Measurements from ENCODE around the gene FBN3.
A peak's percentile ranks its signal among the peaks of the same experiment; 100 is the strongest.

Gene FBN3

DNA sequence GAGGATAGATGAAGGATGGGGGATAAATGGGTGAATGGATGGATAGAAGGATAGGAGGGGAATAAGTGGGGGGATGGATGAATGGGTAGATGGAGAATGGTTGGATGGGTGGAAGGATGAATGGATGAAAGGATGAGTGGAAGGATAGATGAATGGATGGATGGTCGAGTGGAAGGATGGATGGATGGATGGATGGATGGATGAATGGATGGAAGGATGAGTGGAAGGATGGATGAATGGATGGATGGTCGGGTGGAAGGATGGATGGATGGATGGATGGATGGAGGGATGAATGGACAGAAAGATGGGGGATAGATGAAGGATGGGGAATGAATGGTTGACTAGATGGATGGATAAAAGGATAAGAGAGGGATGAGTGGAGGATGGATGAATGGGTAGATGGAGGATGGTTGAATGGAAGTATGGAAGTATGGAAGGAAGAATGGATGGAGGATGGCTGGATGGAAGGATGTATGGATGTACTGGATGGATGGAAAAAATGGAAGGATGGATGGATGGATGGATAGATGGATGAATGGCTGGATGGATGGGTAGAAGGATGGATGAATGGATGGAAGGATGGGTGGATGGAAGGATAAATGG, 42.0 kb downstream of the FBN3 start:
- POLR2A ChIA-PET: no interaction called here
- H3K4me1 ChIP-seq (ENCODE audit: control insufficient read depth, insufficient read depth, low read length): no peaks in the 10 kb centered on the region

DNA sequence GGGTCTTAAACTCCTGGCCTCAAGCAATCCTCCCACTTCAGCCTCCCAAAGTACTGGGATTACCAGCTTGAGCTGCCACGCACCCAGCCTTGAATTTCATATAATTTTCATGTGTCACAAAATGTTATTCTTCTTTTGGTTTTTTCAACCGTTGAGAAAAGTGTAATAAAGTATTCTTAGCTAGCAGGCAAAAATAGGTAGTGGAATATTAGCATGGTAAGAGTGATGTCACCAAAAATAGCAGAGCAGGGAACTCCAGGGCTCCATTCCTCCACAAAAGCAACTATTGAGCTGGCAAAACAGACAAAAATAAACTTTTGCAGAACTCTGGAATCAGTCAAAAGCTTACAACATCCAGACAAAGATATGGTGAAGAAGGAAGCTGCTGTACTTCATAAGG, 43.9 kb downstream of the FBN3 start:
- CTCF ChIA-PET: interaction anchor here (1.2 kb wide), 1 partner anchor 103 kb away, joined by 3 read pairs; no protein-coding TSS in a partner anchor
- TF ChIP-seq, protein P1, sequence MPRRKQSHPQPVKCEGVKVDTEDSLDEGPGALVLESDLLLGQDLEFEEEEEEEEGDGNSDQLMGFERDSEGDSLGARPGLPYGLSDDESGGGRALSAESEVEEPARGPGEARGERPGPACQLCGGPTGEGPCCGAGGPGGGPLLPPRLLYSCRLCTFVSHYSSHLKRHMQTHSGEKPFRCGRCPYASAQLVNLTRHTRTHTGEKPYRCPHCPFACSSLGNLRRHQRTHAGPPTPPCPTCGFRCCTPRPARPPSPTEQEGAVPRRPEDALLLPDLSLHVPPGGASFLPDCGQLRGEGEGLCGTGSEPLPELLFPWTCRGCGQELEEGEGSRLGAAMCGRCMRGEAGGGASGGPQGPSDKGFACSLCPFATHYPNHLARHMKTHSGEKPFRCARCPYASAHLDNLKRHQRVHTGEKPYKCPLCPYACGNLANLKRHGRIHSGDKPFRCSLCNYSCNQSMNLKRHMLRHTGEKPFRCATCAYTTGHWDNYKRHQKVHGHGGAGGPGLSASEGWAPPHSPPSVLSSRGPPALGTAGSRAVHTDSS (tag by site-specific recombination; IDR thresholded peaks at IDR 0.05): no peak
- TF ChIP-seq ZNF221 (tag by site-specific recombination; IDR thresholded peaks at IDR 0.05; ENCODE audit: borderline replicate concordance) (no peak), ZNF654 (tag by site-specific recombination; IDR thresholded peaks at IDR 0.05; ENCODE audit: low read depth) (no peak), GLI2 (tag by site-specific recombination; IDR thresholded peaks at IDR 0.05; ENCODE audit: borderline replicate concordance, low read depth) (no peak), ZNF624 (tag by site-specific recombination; IDR thresholded peaks at IDR 0.05) (no peak), ZNF830 (tag by site-specific recombination; IDR thresholded peaks at IDR 0.05; ENCODE audit: low read depth) (no peak)
- TF ChIP-seq, protein P2, sequence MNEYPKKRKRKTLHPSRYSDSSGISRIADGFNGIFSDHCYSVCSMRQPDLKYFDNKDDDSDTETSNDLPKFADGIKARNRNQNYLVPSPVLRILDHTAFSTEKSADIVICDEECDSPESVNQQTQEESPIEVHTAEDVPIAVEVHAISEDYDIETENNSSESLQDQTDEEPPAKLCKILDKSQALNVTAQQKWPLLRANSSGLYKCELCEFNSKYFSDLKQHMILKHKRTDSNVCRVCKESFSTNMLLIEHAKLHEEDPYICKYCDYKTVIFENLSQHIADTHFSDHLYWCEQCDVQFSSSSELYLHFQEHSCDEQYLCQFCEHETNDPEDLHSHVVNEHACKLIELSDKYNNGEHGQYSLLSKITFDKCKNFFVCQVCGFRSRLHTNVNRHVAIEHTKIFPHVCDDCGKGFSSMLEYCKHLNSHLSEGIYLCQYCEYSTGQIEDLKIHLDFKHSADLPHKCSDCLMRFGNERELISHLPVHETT (tag by site-specific recombination; IDR thresholded peaks at IDR 0.05): no peak
- TF ChIP-seq, protein P3, sequence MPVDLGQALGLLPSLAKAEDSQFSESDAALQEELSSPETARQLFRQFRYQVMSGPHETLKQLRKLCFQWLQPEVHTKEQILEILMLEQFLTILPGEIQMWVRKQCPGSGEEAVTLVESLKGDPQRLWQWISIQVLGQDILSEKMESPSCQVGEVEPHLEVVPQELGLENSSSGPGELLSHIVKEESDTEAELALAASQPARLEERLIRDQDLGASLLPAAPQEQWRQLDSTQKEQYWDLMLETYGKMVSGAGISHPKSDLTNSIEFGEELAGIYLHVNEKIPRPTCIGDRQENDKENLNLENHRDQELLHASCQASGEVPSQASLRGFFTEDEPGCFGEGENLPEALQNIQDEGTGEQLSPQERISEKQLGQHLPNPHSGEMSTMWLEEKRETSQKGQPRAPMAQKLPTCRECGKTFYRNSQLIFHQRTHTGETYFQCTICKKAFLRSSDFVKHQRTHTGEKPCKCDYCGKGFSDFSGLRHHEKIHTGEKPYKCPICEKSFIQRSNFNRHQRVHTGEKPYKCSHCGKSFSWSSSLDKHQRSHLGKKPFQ (tag by site-specific recombination; IDR thresholded peaks at IDR 0.05): no peak
- TF ChIP-seq, protein P4, sequence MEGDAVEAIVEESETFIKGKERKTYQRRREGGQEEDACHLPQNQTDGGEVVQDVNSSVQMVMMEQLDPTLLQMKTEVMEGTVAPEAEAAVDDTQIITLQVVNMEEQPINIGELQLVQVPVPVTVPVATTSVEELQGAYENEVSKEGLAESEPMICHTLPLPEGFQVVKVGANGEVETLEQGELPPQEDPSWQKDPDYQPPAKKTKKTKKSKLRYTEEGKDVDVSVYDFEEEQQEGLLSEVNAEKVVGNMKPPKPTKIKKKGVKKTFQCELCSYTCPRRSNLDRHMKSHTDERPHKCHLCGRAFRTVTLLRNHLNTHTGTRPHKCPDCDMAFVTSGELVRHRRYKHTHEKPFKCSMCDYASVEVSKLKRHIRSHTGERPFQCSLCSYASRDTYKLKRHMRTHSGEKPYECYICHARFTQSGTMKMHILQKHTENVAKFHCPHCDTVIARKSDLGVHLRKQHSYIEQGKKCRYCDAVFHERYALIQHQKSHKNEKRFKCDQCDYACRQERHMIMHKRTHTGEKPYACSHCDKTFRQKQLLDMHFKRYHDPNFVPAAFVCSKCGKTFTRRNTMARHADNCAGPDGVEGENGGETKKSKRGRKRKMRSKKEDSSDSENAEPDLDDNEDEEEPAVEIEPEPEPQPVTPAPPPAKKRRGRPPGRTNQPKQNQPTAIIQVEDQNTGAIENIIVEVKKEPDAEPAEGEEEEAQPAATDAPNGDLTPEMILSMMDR (tag by site-specific recombination; IDR thresholded peaks at IDR 0.05): no peak
- Histone ChIP-seq H3K4me3 (ENCODE audit: low read depth, low read length) (no peak overlapping the region), H3K36me3 (ENCODE audit: control insufficient read depth in 2 of 2, insufficient read depth in 1 of 2, low read length in 2 of 2) (no peaks in the 10 kb centered on the region), H3K27ac (ENCODE audit: extremely low read depth, low read depth, low read length) (no peak overlapping the region), H3K4me1 (ENCODE audit: control insufficient read depth, insufficient read depth, low read length) (no peaks in the 10 kb centered on the region), H3K9me3 (ENCODE audit: control insufficient read depth, insufficient read depth, low read depth, low read length) (no peaks in the 10 kb centered on the region)
- POLR2A ChIA-PET: interaction anchor here (0.6 kb wide), 1 partner anchor 197 kb away, joined by 4 read pairs; no protein-coding TSS in a partner anchor

More for the DNA sequence above, 42.0 kb downstream of the FBN3 start:
- TF ChIP-seq ZNF155 (tag by site-specific recombination; IDR thresholded peaks at IDR 0.05) (0 out of 2 replicates have a peak, but pooled peaks have one; percentile 16), HOXD13 (CRISPR knock-in tag; IDR thresholded peaks at IDR 0.05; ENCODE audit: borderline replicate concordance) (no peak), BCL11A (tag by site-specific recombination; IDR thresholded peaks at IDR 0.05; ENCODE audit: low read depth) (no peak), ZNF366 (tag by site-specific recombination; conservative IDR thresholded peaks at IDR 0.05) (peak; percentile 99), ZBTB17 (tag by site-specific recombination; IDR thresholded peaks at IDR 0.05) (peak; percentile 96), SP2 (tag by site-specific recombination; IDR thresholded peaks at IDR 0.05) (no peak), ZNF549 (tag by site-specific recombination; IDR thresholded peaks at IDR 0.05) (no peak), ZNF571 (tag by site-specific recombination; IDR thresholded peaks at IDR 0.05) (peak; percentile 30; the same call in 1 of the 2 replicates), IKZF3 (tag by site-specific recombination; IDR thresholded peaks at IDR 0.05) (no peak), ZNF248 (tag by site-specific recombination; IDR thresholded peaks at IDR 0.05) (peak; percentile 57; the same call in 1 of the 2 replicates)
- H3K27ac ChIP-seq (ENCODE audit: extremely low read depth, low read depth, low read length): no peak overlapping the region
- H3K36me3 ChIP-seq (ENCODE audit: control insufficient read depth in 2 of 2, insufficient read depth in 1 of 2, low read length in 2 of 2): no peaks in the 10 kb centered on the region
- H3K9me3 ChIP-seq (ENCODE audit: control insufficient read depth, insufficient read depth, low read depth, low read length): no peaks in the 10 kb centered on the region
- CTCF ChIA-PET: no interaction called here
- no peak overlapping the region for H3K4me3 ChIP-seq (ENCODE audit: low read depth, low read length)

Data from HEK293 (cell line).